Measurements from ENCODE around the gene NRG4.
"Not testable (repeated sequence)": the region's sequence is repeated elsewhere in the genome, so short reads cannot be mapped to it uniquely, and the experiment has no call there.

The NRG4 gene

DNA sequence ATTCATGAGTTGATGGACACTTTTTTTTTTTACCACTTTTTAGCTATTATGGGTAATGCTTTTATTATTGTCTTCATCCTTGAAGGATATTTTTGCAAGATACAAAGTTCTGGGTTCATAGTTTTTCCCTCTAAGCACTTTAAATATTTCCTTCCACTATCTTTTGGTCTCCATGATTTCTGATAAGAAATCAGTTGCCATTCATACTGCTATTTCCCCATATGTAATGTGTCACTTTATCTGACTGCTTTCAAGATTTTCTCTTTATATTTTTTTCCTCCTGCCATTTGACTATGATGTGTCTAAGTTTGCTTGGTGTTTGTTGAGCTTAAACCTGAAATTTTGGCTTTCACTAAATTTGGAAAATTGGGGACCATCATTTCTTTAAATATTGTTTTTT is 19.3 kb downstream of the NRG4 start:
- DNase-seq (ENCODE audit: low read depth), result no peak

GRCh38 chr15:75989875-75990274 is 22.3 kb downstream of the NRG4 start:
- no peak for DNase-seq (ENCODE audit: low read depth)

- DNase-seq (ENCODE audit: low read depth), result no peak
Observed at GRCh38 chr15:75989045-75989444, 23.2 kb downstream of the NRG4 start.

DNA sequence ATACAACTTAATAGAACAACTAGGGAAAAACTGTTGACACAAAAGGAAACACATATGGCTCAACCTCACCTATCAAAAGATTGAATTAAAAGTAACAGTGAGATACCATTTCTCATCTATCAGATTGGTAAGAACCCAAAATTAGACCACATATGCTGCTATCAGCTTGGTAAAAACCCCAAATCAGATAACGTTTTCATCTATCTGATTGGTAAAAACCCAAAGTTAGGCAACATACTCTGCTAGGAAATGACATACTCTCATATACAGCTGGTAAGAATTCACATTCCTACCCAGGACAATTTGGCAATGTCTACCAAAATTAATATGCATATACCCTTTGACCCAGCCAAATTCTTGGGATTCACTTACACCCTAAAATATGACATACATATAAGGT is 26.3 kb downstream of the NRG4 start:
- DNase-seq (ENCODE audit: low read depth), result no peak

DNA sequence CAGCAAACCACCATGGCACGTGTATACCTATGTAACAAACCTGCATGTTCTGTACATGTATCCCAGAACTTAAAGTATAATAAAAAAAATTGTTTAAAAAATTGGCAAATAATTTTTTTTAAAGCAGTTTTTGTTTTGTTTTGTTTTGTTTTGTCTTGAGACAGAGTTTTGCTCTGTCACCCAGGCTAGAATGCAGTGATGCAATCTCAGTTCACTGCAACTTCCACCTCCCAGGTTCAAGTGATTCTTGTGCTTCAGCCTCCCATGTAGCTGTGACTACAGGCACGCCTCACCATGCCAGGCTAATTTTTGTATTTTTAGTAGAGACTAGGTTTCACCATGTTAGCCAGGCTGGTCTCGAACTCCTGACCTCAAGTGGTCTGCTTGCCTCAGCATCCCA is 27.5 kb downstream of the NRG4 start:
- DNase-seq (ENCODE audit: low read depth), result not testable (repeated sequence)

GRCh38 chr15:75982468-75982867 is 29.8 kb downstream of the NRG4 start:
- no peak for DNase-seq (ENCODE audit: low read depth)

DNA sequence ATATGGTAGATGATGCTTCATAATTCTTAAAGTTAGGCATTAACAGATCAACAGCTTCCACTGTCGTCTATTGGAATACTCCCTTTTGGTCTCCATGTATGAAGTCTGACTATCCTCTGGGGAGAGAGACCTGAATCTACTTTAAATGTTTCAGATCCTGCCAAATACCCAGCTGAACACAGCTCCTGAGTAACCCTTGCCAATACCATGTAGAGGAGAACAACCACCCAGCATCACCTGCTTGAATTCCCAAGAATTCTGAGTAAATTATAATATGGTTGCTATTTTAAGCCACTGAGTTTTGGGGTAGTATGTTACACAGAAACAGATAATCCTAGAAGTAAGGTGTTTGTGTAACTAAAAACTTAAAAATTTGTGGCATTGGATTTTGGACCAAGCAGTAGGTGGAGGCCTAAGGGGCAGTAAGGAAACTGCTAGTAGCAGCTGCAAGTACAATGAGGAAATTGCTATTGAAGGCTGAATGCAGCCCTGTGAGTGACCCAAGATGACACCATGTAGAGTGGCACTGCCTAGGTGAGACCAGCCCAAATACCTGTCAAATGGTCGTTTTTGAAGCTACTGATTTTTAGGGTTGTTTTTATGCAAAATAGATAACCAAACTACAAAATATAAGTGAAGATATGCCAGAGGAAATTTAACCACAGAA is 30.9 kb downstream of the NRG4 start:
- DNase-seq (ENCODE audit: low read depth), result no peak

- DNase-seq (ENCODE audit: low read depth), result not testable (repeated sequence)
Observed at GRCh38 chr15:75976766-75977165, 35.5 kb downstream of the NRG4 start.

GRCh38 chr15:75966073-75966472 is 46.2 kb downstream of the NRG4 start:
- no peak for DNase-seq (ENCODE audit: low read depth)

DNA sequence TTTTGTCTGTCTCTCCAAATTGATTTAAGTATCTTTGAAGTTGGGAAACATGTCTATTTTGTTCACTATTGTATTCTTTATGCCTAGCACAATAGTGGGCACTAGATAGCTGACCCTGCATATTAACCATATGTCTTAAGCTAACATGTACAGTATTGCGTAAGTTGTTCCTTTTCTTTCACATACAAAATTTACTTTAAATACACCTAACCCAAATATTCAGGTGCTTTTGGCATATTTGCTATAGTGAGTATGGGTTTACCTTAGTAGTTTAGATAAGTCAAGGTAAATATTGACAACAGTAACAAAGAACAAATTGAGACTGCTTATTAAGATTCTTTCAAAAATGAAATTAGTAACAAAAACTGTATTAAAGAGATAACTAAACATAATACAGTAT is 50.9 kb downstream of the NRG4 start:
- no peak for DNase-seq (ENCODE audit: low read depth)

- DNase-seq (ENCODE audit: low read depth), result no peak
Observed at GRCh38 chr15:75955720-75956119, 56.5 kb downstream of the NRG4 start.

DNA sequence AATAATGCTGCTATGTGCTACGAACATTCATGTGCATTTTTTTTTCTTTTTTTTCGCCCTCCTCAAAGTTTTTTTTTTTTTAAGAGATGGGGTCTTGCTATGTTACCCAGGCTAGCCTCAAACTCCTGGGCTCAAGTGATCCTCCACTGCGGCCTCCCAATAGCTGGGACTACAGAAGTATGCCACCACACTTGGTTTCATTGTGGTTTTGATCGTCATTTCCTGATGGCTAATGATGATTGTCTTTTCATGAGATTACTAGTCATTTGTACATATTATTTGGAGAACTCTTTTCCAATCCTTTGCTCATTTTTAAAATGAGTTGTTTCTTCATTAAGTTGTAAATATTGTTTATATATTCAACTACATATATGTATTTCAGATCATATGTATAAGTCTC is 59.7 kb downstream of the NRG4 start:
- DNase-seq (ENCODE audit: low read depth), result no peak

- DNase-seq (ENCODE audit: low read depth), result no peak
Observed at GRCh38 chr15:75948761-75949296, 63.4 kb downstream of the NRG4 start.

- no peak for DNase-seq (ENCODE audit: low read depth)
Observed at GRCh38 chr15:75947092-75947491, 65.1 kb downstream of the NRG4 start.

GRCh38 chr15:75945953-75946352 is 66.3 kb downstream of the NRG4 start:
- no peak for DNase-seq (ENCODE audit: low read depth)

GRCh38 chr15:75943713-75944215 is 68.5 kb downstream of the NRG4 start:
- no peak for DNase-seq (ENCODE audit: low read depth)

GRCh38 chr15:75943246-75943645 is 69.0 kb downstream of the NRG4 start:
- DNase-seq (ENCODE audit: low read depth), result no peak

- DNase-seq (ENCODE audit: low read depth), result no peak
Observed at GRCh38 chr15:75942464-75942863, 69.8 kb downstream of the NRG4 start.

DNA sequence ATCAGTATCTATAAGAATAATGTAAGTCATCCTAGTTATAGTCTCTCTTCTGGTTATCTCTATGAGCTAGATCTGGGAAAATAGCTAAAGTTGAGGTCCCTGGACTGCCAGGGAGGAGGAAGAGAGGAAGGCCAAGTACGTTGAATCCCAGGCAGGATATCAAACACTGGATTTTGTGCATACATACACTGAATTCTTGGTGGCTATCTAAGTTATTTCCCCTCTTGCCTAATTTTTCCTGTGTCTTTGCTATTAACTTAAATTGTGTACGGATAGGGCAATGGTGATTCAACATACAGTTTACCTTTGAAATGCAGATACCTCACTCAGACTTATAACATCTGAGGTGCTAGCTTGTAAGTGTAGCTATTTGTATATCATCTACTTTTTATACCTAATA is 81.4 kb downstream of the NRG4 start:
- DNase-seq (ENCODE audit: low read depth), result no peak

GRCh38 chr15:75929799-75930565 is 82.2 kb downstream of the NRG4 start:
- DNase-seq (ENCODE audit: low read depth), result no peak

GRCh38 chr15:75928680-75929608 is 83.3 kb downstream of the NRG4 start:
- DNase-seq (ENCODE audit: low read depth), result no peak

GRCh38 chr15:75927601-75928000 is 84.6 kb downstream of the NRG4 start:
- no peak for DNase-seq (ENCODE audit: low read depth)

Data from activated T-cell treated with anti-CD3 and anti-CD28 coated beads for 24 hours (primary cell).